NB4 (cell line): Measurements from ENCODE around the gene TIPRL.

Source experiments
- DNase-seq: peaks from one replicate; pipeline ENCODE4 v3.0.0; 2010; ENCODE audit warnings: low read depth
- H3K4me3 ChIP-seq: one replicate; pipeline ENCODE4 v1.5.1; 2011; ENCODE audit warnings: mild to moderate bottlenecking, low read depth, low read length, moderate library complexity
- MYC ChIP-seq: IDR thresholded peaks from 2 replicates; pipeline ENCODE4 v1.6.1; 2011; ENCODE audit warnings: low read depth, low read length
- POLR2A ChIP-seq: IDR thresholded peaks from 2 replicates; pipeline ENCODE4 v1.6.1; 2011; ENCODE audit warnings: mild to moderate bottlenecking; ENCODE audit not compliant: insufficient read length; ENCODE audit errors: extremely low read depth
- TF ChIP-seq, protein P1 (sequence below): IDR thresholded peaks from 2 replicates; pipeline ENCODE4 v1.6.1; 2011; ENCODE audit warnings: low read depth, low read length
- TF ChIP-seq, protein P2 (sequence below): IDR thresholded peaks from one replicate; pipeline ENCODE4 v1.5.1; 2012; ENCODE audit warnings: low read depth, low read length

TIPRL gene

DNA sequence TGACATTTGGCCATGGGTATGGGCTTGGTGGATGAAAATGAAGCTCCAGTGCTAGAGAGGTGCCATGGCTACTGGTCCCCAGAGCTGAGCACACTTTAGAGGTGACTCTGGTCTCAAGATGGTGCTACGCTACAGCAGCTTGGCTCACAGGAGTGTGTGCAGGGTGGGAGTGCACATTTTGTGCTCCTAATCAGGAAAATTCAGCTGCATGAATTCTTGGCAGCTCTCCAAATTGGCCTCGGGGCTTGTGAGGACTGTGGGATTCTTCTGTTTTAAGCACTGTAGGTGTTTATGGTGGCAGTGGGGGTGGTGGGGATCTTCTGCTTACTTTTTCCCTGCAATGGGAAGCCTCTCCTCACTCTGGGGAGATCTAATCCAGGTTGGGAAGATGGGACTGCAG is 17.3 kb upstream of the TIPRL start:
- no peak for DNase-seq
- TF ChIP-seq, protein P1, sequence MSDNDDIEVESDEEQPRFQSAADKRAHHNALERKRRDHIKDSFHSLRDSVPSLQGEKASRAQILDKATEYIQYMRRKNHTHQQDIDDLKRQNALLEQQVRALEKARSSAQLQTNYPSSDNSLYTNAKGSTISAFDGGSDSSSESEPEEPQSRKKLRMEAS, result no peak
- TF ChIP-seq, protein P2, sequence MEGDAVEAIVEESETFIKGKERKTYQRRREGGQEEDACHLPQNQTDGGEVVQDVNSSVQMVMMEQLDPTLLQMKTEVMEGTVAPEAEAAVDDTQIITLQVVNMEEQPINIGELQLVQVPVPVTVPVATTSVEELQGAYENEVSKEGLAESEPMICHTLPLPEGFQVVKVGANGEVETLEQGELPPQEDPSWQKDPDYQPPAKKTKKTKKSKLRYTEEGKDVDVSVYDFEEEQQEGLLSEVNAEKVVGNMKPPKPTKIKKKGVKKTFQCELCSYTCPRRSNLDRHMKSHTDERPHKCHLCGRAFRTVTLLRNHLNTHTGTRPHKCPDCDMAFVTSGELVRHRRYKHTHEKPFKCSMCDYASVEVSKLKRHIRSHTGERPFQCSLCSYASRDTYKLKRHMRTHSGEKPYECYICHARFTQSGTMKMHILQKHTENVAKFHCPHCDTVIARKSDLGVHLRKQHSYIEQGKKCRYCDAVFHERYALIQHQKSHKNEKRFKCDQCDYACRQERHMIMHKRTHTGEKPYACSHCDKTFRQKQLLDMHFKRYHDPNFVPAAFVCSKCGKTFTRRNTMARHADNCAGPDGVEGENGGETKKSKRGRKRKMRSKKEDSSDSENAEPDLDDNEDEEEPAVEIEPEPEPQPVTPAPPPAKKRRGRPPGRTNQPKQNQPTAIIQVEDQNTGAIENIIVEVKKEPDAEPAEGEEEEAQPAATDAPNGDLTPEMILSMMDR, result no peak
- TF ChIP-seq MYC (no peak), POLR2A (no peak)
- no peak overlapping the region for H3K4me3 ChIP-seq

DNA sequence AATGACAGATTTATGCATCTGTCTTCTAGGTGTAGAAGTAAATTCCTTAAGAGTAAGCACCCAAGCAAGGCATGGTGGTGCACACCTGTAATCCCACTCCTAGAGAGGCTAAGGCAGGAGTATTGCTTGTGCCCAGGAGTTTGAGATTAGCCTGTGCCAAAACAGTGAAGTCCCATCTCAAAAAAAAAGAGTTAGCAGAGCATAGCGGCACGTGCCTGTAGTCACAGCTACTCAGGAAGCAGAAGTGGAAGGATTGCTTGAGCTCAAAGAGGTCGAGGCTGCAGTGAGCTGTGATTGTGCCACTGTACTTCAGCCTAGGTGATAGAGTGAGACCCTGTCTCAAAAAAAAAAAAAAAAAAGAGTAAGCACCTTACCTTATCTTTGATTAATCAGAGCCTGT is 15.1 kb upstream of the TIPRL start:
- TF ChIP-seq, protein P2, result no peak
- TF ChIP-seq MYC (no peak), POLR2A (no peak)
- TF ChIP-seq, protein P1, result no peak
- H3K4me3 ChIP-seq, result no peak overlapping the region
- no peak for DNase-seq

DNA sequence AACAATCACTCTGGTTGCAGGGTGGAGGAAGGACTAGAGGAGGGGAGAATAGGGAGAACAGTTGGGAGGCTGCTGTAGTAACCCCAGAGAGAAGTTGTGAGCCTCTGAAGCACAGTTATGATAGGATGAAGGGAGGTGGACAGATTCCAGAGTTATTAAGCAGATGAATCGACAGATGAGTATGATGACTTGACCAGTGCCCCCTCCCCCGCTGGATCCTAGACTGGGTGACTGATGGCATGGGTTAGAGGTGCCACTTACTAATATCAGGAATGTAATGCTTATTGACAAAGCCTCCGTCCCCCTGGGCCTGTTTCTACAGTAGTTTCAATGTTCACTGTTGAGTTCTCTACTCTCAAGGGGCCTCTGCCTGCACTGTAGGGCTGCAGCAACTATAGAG is 14.0 kb upstream of the TIPRL start:
- TF ChIP-seq, protein P2, result no peak
- TF ChIP-seq, protein P1, result no peak
- TF ChIP-seq POLR2A (no peak), MYC (no peak)
- DNase-seq, result no peak
- H3K4me3 ChIP-seq, result no peak overlapping the region

DNA sequence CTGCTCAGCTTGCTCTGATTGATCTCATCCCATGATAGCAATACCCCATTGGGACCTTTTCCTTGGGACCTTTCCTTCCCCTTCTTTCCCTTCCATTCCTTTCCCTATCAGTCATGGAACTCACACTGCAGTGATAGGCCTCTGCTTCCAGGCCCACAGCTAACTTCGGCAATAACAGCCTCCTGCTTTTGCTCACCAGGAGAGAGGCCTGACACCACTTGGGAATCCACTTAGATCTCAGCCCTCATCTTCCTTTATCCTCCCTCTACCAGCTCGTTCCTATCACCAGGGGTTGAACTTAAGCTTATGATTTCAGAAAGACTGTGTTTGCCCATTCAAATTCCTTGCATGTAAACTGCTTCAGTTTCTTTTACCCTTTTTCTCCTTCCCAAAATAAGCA is 11.0 kb upstream of the TIPRL start:
- no peak overlapping the region for H3K4me3 ChIP-seq
- no peak for DNase-seq
- TF ChIP-seq, protein P1, result no peak
- TF ChIP-seq, protein P2, result no peak
- TF ChIP-seq POLR2A (no peak), MYC (no peak)

DNA sequence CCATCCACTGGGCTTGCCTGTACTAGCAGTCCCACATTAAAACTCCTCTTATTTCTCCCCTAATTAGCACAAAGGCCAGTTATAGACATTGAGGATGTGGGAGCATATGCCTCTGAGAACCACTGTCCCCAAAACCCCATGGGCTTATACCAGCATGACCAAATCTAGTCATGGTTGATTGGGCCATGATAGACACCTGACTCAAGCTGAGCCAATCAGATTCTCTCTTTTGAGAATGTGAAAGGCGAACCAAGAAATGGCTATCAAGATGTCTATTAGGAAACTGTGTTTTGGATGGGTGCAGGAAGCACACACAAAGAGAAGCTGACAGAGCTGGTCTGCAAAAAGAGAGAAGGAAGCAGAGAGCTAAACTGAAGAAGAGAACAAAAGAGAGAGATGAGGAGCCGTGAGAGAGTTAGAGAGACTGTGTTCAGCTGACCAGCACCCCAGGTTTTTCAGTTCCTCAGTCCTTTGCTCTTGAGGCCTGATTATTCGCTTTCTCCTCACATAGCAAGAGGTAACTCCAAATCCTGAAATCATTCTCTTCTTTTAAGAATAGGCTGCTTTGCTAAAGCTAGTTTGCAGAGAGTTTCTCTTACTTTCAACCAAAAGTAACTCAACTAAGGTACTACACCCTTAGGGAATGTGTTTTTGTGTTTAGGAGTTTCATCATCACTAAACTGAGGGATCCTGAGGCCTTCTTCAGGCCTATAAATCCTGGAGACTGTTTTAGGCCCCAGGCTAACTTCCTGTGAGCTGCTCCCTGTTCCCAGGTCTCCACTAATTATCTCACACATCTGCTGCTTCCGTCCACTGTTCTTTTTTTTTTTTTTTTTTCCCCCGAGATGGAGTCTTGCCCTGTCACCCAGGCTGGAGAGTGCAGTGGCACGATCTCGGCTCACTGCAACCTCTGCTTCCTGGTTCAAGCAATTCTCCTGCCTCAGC is 7.9 kb upstream of the TIPRL start:
- TF ChIP-seq, protein P1, result no peak
- TF ChIP-seq MYC (no peak), POLR2A (no peak)
- TF ChIP-seq, protein P2, result no peak
- DNase-seq, result peak; percentile 27
- H3K4me3 ChIP-seq, result no peak overlapping the region
